HG03045 (cell line): ENCODE data around the gene ATP1A4.

ENCODE experiments used
- ATAC-seq: cut with Tn5 transposase; IDR thresholded peaks from one replicate; pipeline ENCODE4 v1.9.1; 2021; ENCODE audit warnings: mild to moderate bottlenecking, moderate library complexity; ENCODE audit not compliant: unreplicated experiment

The ATP1A4 gene

GRCh38 chr1:160224606-160225005 lies 73.2 kb downstream of the ATP1A4 start:
- ATAC-seq, result no peak

GRCh38 chr1:160225345-160225744 lies 73.9 kb downstream of the ATP1A4 start:
- no peak for ATAC-seq

DNA sequence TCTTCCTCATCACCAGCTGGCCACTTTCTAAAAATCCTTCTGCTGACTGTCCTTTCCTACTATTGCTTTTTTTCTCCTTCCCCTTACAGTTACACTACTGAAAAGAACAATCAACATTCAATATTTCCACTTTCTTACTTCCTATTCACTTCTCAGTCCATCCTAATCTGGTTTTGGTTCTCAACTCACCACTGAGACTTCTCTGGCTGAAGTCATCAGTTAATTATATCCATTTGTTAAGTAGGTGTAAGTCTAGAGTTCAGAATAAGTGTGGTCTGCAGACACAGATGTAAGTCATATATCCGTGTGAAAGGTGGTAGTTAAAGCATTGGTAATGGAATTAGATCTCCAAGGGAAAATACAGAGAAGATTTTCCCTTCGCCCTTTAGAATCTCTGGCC lies 75.2 kb downstream of the ATP1A4 start:
- no peak for ATAC-seq

DNA sequence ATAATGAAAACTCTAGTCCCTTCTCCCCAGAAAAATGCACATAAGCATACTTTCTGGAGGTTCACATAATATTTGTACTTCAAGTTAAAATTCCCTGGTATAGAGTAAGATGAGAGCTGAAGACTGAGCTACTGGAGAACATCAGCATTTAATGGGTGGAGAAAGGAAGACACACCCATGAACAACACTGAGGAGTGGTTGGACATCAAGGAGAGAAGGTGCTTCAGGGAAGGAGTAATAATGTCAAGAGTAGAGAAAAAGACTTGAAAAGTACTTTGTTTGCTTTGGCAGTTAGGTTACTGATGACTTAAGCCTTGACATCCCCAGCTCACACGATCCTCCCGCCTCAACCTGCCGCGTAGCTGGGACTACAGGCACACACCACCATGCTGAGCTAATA lies 75.6 kb downstream of the ATP1A4 start:
- no peak for ATAC-seq

DNA sequence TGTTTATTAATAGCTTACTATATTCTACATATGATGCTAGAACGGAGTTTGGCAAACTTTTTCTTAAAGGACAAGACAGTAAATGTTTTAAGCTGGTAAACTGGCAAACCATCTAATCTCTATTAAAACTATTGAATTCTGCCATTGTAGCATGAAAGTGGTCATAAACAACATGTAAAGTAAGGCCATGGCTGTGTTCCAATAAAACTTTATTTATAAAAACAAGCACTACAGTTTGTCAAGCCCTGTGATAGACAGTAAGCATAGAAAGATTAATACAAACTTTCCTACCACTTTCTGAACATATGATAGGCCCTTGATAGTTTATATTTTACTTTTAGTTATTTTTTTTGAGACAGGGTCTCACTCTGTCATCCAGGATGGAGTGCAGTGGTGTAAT lies 76.2 kb downstream of the ATP1A4 start:
- ATAC-seq, result no peak

DNA sequence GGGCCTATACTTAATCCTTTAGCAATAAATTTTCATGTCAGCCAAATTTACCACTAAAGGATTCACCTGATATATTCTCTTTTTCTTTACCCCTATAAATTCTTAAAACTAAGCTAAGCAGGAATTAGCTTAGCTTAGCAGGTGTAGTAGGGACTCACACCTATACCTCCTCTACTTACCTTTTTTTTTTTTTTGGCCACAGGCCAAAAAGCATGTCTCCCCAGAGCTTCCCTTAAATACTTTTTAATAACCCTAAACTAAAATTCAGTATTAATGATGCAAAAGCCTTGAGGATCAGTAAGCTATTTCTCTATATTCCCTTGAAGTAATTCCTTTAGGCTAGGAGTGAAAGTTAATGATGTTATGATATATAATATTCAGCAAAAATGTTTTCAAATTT lies 77.0 kb downstream of the ATP1A4 start:
- ATAC-seq, result no peak

DNA sequence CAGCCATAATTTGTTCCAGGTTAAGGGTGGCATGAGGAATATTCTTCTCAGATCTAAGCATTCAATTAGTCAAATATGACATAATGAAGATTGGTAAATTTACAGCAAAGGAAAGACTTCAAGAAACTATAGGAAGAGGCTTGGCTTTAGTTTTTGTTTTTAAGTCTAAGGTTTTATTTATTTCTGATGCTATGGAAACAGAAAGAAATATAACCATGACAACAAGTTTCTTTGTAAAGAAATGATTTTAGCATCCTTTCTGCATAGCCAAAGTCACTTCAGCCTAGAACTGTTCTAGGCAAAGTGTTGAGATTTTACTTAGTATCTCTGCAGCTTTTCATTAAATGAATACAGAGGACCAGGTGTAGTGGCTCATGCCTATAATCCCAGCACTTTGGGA lies 81.5 kb downstream of the ATP1A4 start:
- no peak for ATAC-seq
